ENCODE results near the gene CLEC5A. TPM values are rescaled to one million over a fixed set of nuclear protein-coding genes. Genes with fewer than 3 reads are reported as not detected.

CLEC5A gene
- total and polyA plus RNA-seq, 9 of the 15 experiments (the other 6 are each of a cell fraction or from before 2014, with no cell fraction given): not detected

- BruUV-seq (replicated peaks): no TSS peak
- H3K9me1 ChIP-seq (ENCODE audit: control insufficient read depth, insufficient read depth, low read length): no peaks in the 10 kb centered on the region
- H3K27me3 ChIP-seq (ENCODE audit: control insufficient read depth in 2 of 2, insufficient read depth in 2 of 2, low read length in 2 of 2): no peaks in the 10 kb centered on the region
- intact Hi-C loops (cut with micrococcal nuclease): no loop called here
- H2AFZ ChIP-seq (ENCODE audit: low read depth, low read length): no peak overlapping the region
- H3K4me2 ChIP-seq (ENCODE audit: insufficient read depth, low read length): no peak overlapping the region
- 0% methylated on average over 1 of the region's 1 CpG for WGBS (ENCODE audit: insufficient coverage, low coverage, missing lambda C conversion rate)
- H3K36me3 ChIP-seq (ENCODE audit: control insufficient read depth, insufficient read depth, low read length): no peaks in the 10 kb centered on the region
- no peak overlapping the region for H3K27ac ChIP-seq (ENCODE audit: extremely low read depth, low read depth, low read length)
- H3K4me1 ChIP-seq (replicated peaks in 1 of 2; ENCODE audit: control insufficient read depth in 2 of 2, insufficient read depth in 2 of 2, low read length in 2 of 2): no peaks in the 10 kb centered on the region
- no peaks in the 10 kb centered on the region for H4K20me1 ChIP-seq (replicated peaks; ENCODE audit: control insufficient read depth, insufficient read depth, low read length)
- no peak for TF ChIP-seq CCAR2 (IDR thresholded peaks at IDR 0.05; ENCODE audit: low read depth, low read length)
- no peak for TF ChIP-seq SMARCC2 (IDR thresholded peaks at IDR 0.05; ENCODE audit: low read depth)
- TF ChIP-seq ZFP1 (CRISPR knock-in tag; IDR thresholded peaks at IDR 0.05): no peak
- no peak for TF ChIP-seq PHB (CRISPR knock-in tag; IDR thresholded peaks at IDR 0.05)
- FAIRE-seq (no peak), ATAC-seq (no peak), DNase-seq (ENCODE audit: extremely low read depth in 1 of 4, low spot score in 3 of 4) (no peak)
- H3K9me3 ChIP-seq (replicated peaks; ENCODE audit: control insufficient read depth, insufficient read depth, low read depth, low read length): no peaks in the 10 kb centered on the region
- H3K9ac ChIP-seq (ENCODE audit: insufficient read depth in 1 of 2, low read depth in 2 of 2, low read length in 2 of 2): no peak overlapping the region
- H3K4me3 ChIP-seq: no peak overlapping the region
- ChIA-PET POLR2A (no interaction called here), CTCF (ENCODE audit: low intra/inter-chr PET ratio) (no interaction called here)
- in situ Hi-C loops (cut with MboI): no loop called here
- no peaks in the 10 kb centered on the region for H3K79me2 ChIP-seq (ENCODE audit: control insufficient read depth, insufficient read depth, low read length)
Measured at GRCh38 chr7:141950806-141951205, 4.0 kb upstream of the CLEC5A start.

DNA sequence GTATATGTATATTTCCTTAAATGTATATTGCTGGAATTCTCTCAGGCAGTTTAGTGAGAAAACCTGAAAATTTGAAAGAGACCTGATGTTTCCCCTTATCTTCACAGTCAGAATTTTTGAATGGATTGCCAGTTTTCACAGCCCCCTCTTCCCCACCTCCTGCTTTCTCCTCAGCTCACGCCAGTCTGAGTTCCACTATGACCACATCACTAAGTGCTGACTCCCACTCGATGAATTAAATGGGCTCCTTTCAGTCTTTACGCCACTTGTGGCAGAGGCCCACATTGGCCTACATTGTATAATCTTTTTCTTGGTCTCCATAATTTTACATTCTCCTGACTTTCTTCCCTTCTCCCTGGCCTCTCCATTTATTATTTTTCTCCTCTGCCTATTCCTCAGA is 3.1 kb upstream of the CLEC5A start:
- H2AFZ ChIP-seq (ENCODE audit: low read depth, low read length): no peak overlapping the region
- H3K4me1 ChIP-seq (replicated peaks in 1 of 2; ENCODE audit: control insufficient read depth in 2 of 2, insufficient read depth in 2 of 2, low read length in 2 of 2): no peaks in the 10 kb centered on the region
- no peak for DNase-seq (ENCODE audit: extremely low read depth in 1 of 4, low spot score in 3 of 4)
- POLR2A ChIA-PET: no interaction called here
- no peak overlapping the region for H3K27ac ChIP-seq (ENCODE audit: extremely low read depth, low read depth, low read length)
- no peaks in the 10 kb centered on the region for H3K27me3 ChIP-seq (ENCODE audit: control insufficient read depth in 2 of 2, insufficient read depth in 2 of 2, low read length in 2 of 2)
- H3K4me2 ChIP-seq (ENCODE audit: insufficient read depth, low read length): no peak overlapping the region
- CTCF ChIA-PET (ENCODE audit: low intra/inter-chr PET ratio): no interaction called here
- no TSS peak for BruUV-seq (replicated peaks)
- no peaks in the 10 kb centered on the region for H3K9me1 ChIP-seq (ENCODE audit: control insufficient read depth, insufficient read depth, low read length)
- H3K36me3 ChIP-seq (ENCODE audit: control insufficient read depth, insufficient read depth, low read length): no peaks in the 10 kb centered on the region
- intact Hi-C loops (cut with micrococcal nuclease): no loop called here
- no peak for FAIRE-seq
- no peak overlapping the region for H3K9ac ChIP-seq (ENCODE audit: insufficient read depth in 1 of 2, low read depth in 2 of 2, low read length in 2 of 2)
- no peaks in the 10 kb centered on the region for H3K9me3 ChIP-seq (replicated peaks; ENCODE audit: control insufficient read depth, insufficient read depth, low read depth, low read length)
- no peaks in the 10 kb centered on the region for H3K79me2 ChIP-seq (ENCODE audit: control insufficient read depth, insufficient read depth, low read length)
- in situ Hi-C loops (cut with MboI): no loop called here
- 0% methylated on average over 3 of the region's 3 CpGs for WGBS (ENCODE audit: insufficient coverage, low coverage, missing lambda C conversion rate)
- H3K4me3 ChIP-seq: no peak overlapping the region
- TF ChIP-seq, protein P1, sequence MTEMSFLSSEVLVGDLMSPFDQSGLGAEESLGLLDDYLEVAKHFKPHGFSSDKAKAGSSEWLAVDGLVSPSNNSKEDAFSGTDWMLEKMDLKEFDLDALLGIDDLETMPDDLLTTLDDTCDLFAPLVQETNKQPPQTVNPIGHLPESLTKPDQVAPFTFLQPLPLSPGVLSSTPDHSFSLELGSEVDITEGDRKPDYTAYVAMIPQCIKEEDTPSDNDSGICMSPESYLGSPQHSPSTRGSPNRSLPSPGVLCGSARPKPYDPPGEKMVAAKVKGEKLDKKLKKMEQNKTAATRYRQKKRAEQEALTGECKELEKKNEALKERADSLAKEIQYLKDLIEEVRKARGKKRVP (CRISPR knock-in tag; IDR thresholded peaks at IDR 0.05): no peak
- TF ChIP-seq GTF2E2 (tag; IDR thresholded peaks at IDR 0.05): no peak
- no peak for TF ChIP-seq RHOXF2B (CRISPR knock-in tag; conservative IDR thresholded peaks at IDR 0.05)
- no peak for TF ChIP-seq PHB (CRISPR knock-in tag; IDR thresholded peaks at IDR 0.05)
- TF ChIP-seq, protein P2, sequence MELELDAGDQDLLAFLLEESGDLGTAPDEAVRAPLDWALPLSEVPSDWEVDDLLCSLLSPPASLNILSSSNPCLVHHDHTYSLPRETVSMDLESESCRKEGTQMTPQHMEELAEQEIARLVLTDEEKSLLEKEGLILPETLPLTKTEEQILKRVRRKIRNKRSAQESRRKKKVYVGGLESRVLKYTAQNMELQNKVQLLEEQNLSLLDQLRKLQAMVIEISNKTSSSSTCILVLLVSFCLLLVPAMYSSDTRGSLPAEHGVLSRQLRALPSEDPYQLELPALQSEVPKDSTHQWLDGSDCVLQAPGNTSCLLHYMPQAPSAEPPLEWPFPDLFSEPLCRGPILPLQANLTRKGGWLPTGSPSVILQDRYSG (tag; conservative IDR thresholded peaks at IDR 0.05; ENCODE audit: low read depth): no peak
- no peak for TF ChIP-seq EP300 (IDR thresholded peaks at IDR 0.05; ENCODE audit: low read length)
- no peak for TF ChIP-seq ZNF655 (CRISPR knock-in tag; IDR thresholded peaks at IDR 0.05)
- no peak for TF ChIP-seq NCOA6 (IDR thresholded peaks at IDR 0.05)
- no peak for ATAC-seq
- no peaks in the 10 kb centered on the region for H4K20me1 ChIP-seq (replicated peaks; ENCODE audit: control insufficient read depth, insufficient read depth, low read length)
